ENCODE measurements around the gene TMTC2. TPM values are rescaled to one million over a fixed set of nuclear protein-coding genes. Genes with fewer than 3 reads are reported as not detected.

The TMTC2 gene
- total RNA-seq, 2 experiments from 2014 or later: 1.8 to 2.1 TPM

- Histone ChIP-seq H3K27me3 (ENCODE audit: control insufficient read depth in 1 of 2, insufficient read depth in 2 of 2, low read length in 2 of 2) (no peaks in the 10 kb centered on the region), H3K27ac (ENCODE audit: low read depth in 1 of 2, low read length in 2 of 2) (no peak overlapping the region), H3K4me3 (ENCODE audit: low read length) (no peak overlapping the region), H3K9me3 (ENCODE audit: control insufficient read depth in 1 of 2, insufficient read depth in 1 of 2, low read length in 2 of 2) (peaks cover 0 to 6% of the 10 kb centered on the region in 2 experiments), H3K4me1 (ENCODE audit: insufficient read depth, low read length) (no peaks in the 10 kb centered on the region), H3K36me3 (ENCODE audit: insufficient read depth, low read length) (no peaks in the 10 kb centered on the region)
- no peak for ATAC-seq (ENCODE audit: poor library complexity)
- H3K27ac Mint-ChIP-seq: no peak overlapping the region
- H3K4me1 Mint-ChIP-seq (ENCODE audit: low read depth): no peaks in the 10 kb centered on the region
- H3K36me3 Mint-ChIP-seq (ENCODE audit: low read depth): no peaks in the 10 kb centered on the region
- H3K9me3 Mint-ChIP-seq: peaks cover 2% of the 10 kb centered on the region
- peaks cover 14% of the 10 kb centered on the region for H3K27me3 Mint-ChIP-seq
- no peak for DNase-seq
- no peak overlapping the region for H3K4me3 Mint-ChIP-seq
- ChIA-PET POLR2A (no interaction called here), CTCF (no interaction called here)
- intact Hi-C loops (cut with DNase I, micrococcal nuclease): no loop called here
- no peak for TF ChIP-seq CTCF (IDR thresholded peaks at IDR 0.05)
Observed at GRCh38 chr12:82663893-82664292, 22.8 kb upstream of the TMTC2 start.

GRCh38 chr12:82665142-82665923, 21.4 kb upstream of the TMTC2 start:
- H3K36me3 ChIP-seq (ENCODE audit: insufficient read depth, low read length): no peaks in the 10 kb centered on the region
- intact Hi-C loops (cut with DNase I, micrococcal nuclease): no loop called here
- H3K4me3 ChIP-seq (ENCODE audit: low read length): no peak overlapping the region
- H3K9me3 ChIP-seq (ENCODE audit: control insufficient read depth in 1 of 2, insufficient read depth in 1 of 2, low read length in 2 of 2): no peaks in the 10 kb centered on the region
- Mint-ChIP-seq H3K36me3 (ENCODE audit: low read depth) (no peaks in the 10 kb centered on the region), H3K9me3 (peaks cover 2% of the 10 kb centered on the region), H3K27ac (no peak overlapping the region), H3K4me1 (ENCODE audit: low read depth) (no peaks in the 10 kb centered on the region), H3K27me3 (peaks cover 17% of the 10 kb centered on the region), H3K4me3 (no peak overlapping the region)
- H3K4me1 ChIP-seq (ENCODE audit: insufficient read depth, low read length): no peaks in the 10 kb centered on the region
- ChIA-PET CTCF (no interaction called here), POLR2A (no interaction called here)
- ATAC-seq (ENCODE audit: poor library complexity): no peak
- no peak overlapping the region for H3K27ac ChIP-seq (ENCODE audit: low read depth in 1 of 2, low read length in 2 of 2)
- H3K27me3 ChIP-seq (ENCODE audit: control insufficient read depth in 1 of 2, insufficient read depth in 2 of 2, low read length in 2 of 2): no peaks in the 10 kb centered on the region
- no peak for TF ChIP-seq CTCF (IDR thresholded peaks at IDR 0.05)
- no peak for DNase-seq

GRCh38 chr12:82666830-82667229, 19.9 kb upstream of the TMTC2 start:
- Mint-ChIP-seq H3K27ac (no peak overlapping the region), H3K4me1 (ENCODE audit: low read depth) (no peaks in the 10 kb centered on the region), H3K27me3 (peaks cover 17% of the 10 kb centered on the region), H3K9me3 (no peaks in the 10 kb centered on the region), H3K36me3 (ENCODE audit: low read depth) (no peaks in the 10 kb centered on the region), H3K4me3 (no peak overlapping the region)
- intact Hi-C loops (cut with DNase I, micrococcal nuclease): no loop called here
- no peak for ATAC-seq (ENCODE audit: poor library complexity)
- H3K4me1 ChIP-seq (ENCODE audit: insufficient read depth, low read length): no peaks in the 10 kb centered on the region
- no peak for DNase-seq
- H3K27me3 ChIP-seq (ENCODE audit: control insufficient read depth in 1 of 2, insufficient read depth in 2 of 2, low read length in 2 of 2): no peaks in the 10 kb centered on the region
- CTCF ChIA-PET: no interaction called here
- H3K27ac ChIP-seq (ENCODE audit: low read depth in 1 of 2, low read length in 2 of 2): no peak overlapping the region
- POLR2A ChIA-PET: no interaction called here
- H3K4me3 ChIP-seq (ENCODE audit: low read length): no peak overlapping the region
- TF ChIP-seq CTCF (IDR thresholded peaks at IDR 0.05): no peak
- H3K36me3 ChIP-seq (ENCODE audit: insufficient read depth, low read length): no peaks in the 10 kb centered on the region
- H3K9me3 ChIP-seq (ENCODE audit: control insufficient read depth in 1 of 2, insufficient read depth in 1 of 2, low read length in 2 of 2): no peaks in the 10 kb centered on the region

All from CD4-positive, alpha-beta T cell (primary cell).